SU-DHL-6 (cell line): ENCODE measurements around the gene PCDHGB2.
A peak's percentile ranks its signal among the peaks of the same experiment; 100 is the strongest.

Experiments
- H2AFZ ChIP-seq: fragments of 200-600 bp; sonication (generic); 2 replicates; pipeline ENCODE4 v1.6.1; 2014; ENCODE audit warnings: low read depth, mild to moderate bottlenecking, moderate library complexity, mixed read lengths, antibody characterized with exemption, low read length; ENCODE audit not compliant: severe bottlenecking
- H3F3A ChIP-seq: fragments of 200-600 bp; shearing (Covaris generic); 2 replicates; pipeline ENCODE4 v1.6.0; 2016; ENCODE audit warnings: antibody characterized with exemption, mild to moderate bottlenecking; ENCODE audit not compliant: insufficient read depth
- H3K27ac ChIP-seq: fragments of 200-600 bp; sonication (generic); 2 replicates; pipeline ENCODE4 v1.5.1; 2016; ENCODE audit warnings: low read depth, mild to moderate bottlenecking, low read length, moderate library complexity, mixed read lengths
- H3K27me3 ChIP-seq: fragments of 200-600 bp; sonication (generic), shearing (Covaris generic); 2 replicates; pipeline ENCODE4 v1.6.0; 2014; ENCODE audit warnings: mild to moderate bottlenecking, low read length
- H3K36me3 ChIP-seq: fragments of 200-600 bp; sonication (generic); 2 replicates; pipeline ENCODE4 v1.6.1; 2014; ENCODE audit warnings: mild to moderate bottlenecking, low read length, mixed read lengths
- H3K4me2 ChIP-seq: fragments of 300-600, 200-600 bp; shearing (Covaris generic), sonication (generic); 2 replicates; pipeline ENCODE4 v1.6.0; 2014; ENCODE audit warnings: low read length, low read depth, mild to moderate bottlenecking; ENCODE audit not compliant: poor library complexity, severe bottlenecking
- H3K4me3 ChIP-seq: fragments of 200-600 bp; sonication (generic); 2 replicates; pipeline ENCODE4 v1.5.1; 2014; ENCODE audit warnings: antibody characterized with exemption, low read length, mild to moderate bottlenecking, mixed read lengths; ENCODE audit not compliant: insufficient read depth, poor library complexity, severe bottlenecking
- H3K79me2 ChIP-seq: fragments of 200-600 bp; sonication (generic); 2 replicates; pipeline ENCODE4 v1.6.1; 2014; ENCODE audit warnings: mild to moderate bottlenecking, low read length, moderate library complexity; ENCODE audit not compliant: insufficient read depth
- H3K9ac ChIP-seq: fragments of 200-600 bp; sonication (generic); 2 replicates; pipeline ENCODE4 v1.7.0; 2014; ENCODE audit warnings: mild to moderate bottlenecking, low read length
- H3K9me2 ChIP-seq: fragments of 200-600 bp; sonication (generic); replicated peaks from 2 replicates; pipeline ENCODE4 v1.6.1; 2014; ENCODE audit warnings: low read length; ENCODE audit not compliant: insufficient read depth
- H3K9me3 ChIP-seq: fragments of 200-600 bp; sonication (generic); 2 replicates; pipeline ENCODE4 v1.6.1; 2014; ENCODE audit warnings: low read length, mixed read lengths; ENCODE audit not compliant: insufficient read depth
- H4K20me1 ChIP-seq: fragments of 200-600 bp; sonication (generic); 2 replicates; pipeline ENCODE4 v1.6.1; 2014; ENCODE audit warnings: low read depth, mild to moderate bottlenecking, antibody characterized with exemption, low read length, moderate library complexity, mixed read lengths
- EZH2phosphoT487 ChIP-seq: fragments of 200-600 bp; sonication (generic), shearing (Covaris generic); conservative IDR thresholded peaks from 2 replicates; pipeline ENCODE4 v1.6.1; 2018; ENCODE audit warnings: mild to moderate bottlenecking, antibody characterized with exemption, low read length, moderate library complexity, mixed read lengths
- TF ChIP-seq, protein P1 (sequence below): fragments of 200-600 bp; sonication (generic); IDR thresholded peaks from one replicate; pipeline ENCODE4 v1.5.1; 2017; ENCODE audit warnings: antibody characterized with exemption, mild to moderate bottlenecking, low read length, moderate library complexity; ENCODE audit not compliant: insufficient read depth, poor library complexity, severe bottlenecking

PCDHGB2 gene

GRCh38 chr5:141351591-141351990, 8.2 kb upstream of the PCDHGB2 start:
- H3K79me2 ChIP-seq, result no peaks in the 10 kb centered on the region
- H3F3A ChIP-seq, result 0 out of 2 replicates have a peak, but pooled peaks cover 5% of the 10 kb centered on the region
- no peak overlapping the region for H3K27ac ChIP-seq
- H3K9me2 ChIP-seq, result no peaks in the 10 kb centered on the region
- H3K4me2 ChIP-seq, result no peak overlapping the region
- H4K20me1 ChIP-seq, result no peaks in the 10 kb centered on the region
- no peak overlapping the region for H2AFZ ChIP-seq
- H3K9me3 ChIP-seq, result no peaks in the 10 kb centered on the region
- TF ChIP-seq EZH2phosphoT487, result no peak
- TF ChIP-seq, protein P1, sequence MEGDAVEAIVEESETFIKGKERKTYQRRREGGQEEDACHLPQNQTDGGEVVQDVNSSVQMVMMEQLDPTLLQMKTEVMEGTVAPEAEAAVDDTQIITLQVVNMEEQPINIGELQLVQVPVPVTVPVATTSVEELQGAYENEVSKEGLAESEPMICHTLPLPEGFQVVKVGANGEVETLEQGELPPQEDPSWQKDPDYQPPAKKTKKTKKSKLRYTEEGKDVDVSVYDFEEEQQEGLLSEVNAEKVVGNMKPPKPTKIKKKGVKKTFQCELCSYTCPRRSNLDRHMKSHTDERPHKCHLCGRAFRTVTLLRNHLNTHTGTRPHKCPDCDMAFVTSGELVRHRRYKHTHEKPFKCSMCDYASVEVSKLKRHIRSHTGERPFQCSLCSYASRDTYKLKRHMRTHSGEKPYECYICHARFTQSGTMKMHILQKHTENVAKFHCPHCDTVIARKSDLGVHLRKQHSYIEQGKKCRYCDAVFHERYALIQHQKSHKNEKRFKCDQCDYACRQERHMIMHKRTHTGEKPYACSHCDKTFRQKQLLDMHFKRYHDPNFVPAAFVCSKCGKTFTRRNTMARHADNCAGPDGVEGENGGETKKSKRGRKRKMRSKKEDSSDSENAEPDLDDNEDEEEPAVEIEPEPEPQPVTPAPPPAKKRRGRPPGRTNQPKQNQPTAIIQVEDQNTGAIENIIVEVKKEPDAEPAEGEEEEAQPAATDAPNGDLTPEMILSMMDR, result no peak
- no peaks in the 10 kb centered on the region for H3K27me3 ChIP-seq
- no peak overlapping the region for H3K9ac ChIP-seq
- no peak overlapping the region for H3K4me3 ChIP-seq
- H3K36me3 ChIP-seq, result no peaks in the 10 kb centered on the region

- no peaks in the 10 kb centered on the region for H3K79me2 ChIP-seq
- no peaks in the 10 kb centered on the region for H3K9me2 ChIP-seq
- peak within 1 kb of the TSS; percentile 11; the same call in 1 of the 2 replicates for H3K9ac ChIP-seq
- H3F3A ChIP-seq, result 0 out of 2 replicates have a peak, but pooled peaks cover 5% of the 10 kb centered on the region
- no peak within 1 kb of the TSS for H3K4me3 ChIP-seq
- no peaks in the 10 kb centered on the region for H3K36me3 ChIP-seq
- H3K4me2 ChIP-seq, result peak within 1 kb of the TSS; percentile 32
- no peaks in the 10 kb centered on the region for H3K27me3 ChIP-seq
- H4K20me1 ChIP-seq, result no peaks in the 10 kb centered on the region
- H3K27ac ChIP-seq, result no peak within 1 kb of the TSS
- no peaks in the 10 kb centered on the region for H3K9me3 ChIP-seq
- no peak within 1 kb of the TSS for H2AFZ ChIP-seq
- TF ChIP-seq, protein P1, result peak; percentile 56
- no peak for TF ChIP-seq EZH2phosphoT487
These were observed 4.8 kb upstream of the PCDHGB2 start, which contains the start of gene PCDHGA4 for GRCh38 chr5:141354900-141355469. PCDHGA4 (plus strand) TSS chr5:141355021; CDS start chr5:141355108, 87 bp downstream.

GRCh38 chr5:141355641-141356040, 4.2 kb upstream of the PCDHGB2 start:
- Histone ChIP-seq H3K9me2 (no peaks in the 10 kb centered on the region), H3K27ac (no peak overlapping the region), H3K36me3 (no peaks in the 10 kb centered on the region; the same call in 1 of the 2 replicates), H4K20me1 (no peaks in the 10 kb centered on the region), H3F3A (0 out of 2 replicates have a peak, but pooled peaks cover 5% of the 10 kb centered on the region), H3K4me2 (no peak overlapping the region), H3K79me2 (no peaks in the 10 kb centered on the region), H3K27me3 (no peaks in the 10 kb centered on the region), H3K9me3 (peaks cover 2% of the 10 kb centered on the region; the same call in 1 of the 2 replicates), H3K4me3 (no peak overlapping the region), H2AFZ (no peak overlapping the region), H3K9ac (no peak overlapping the region)
- no peak for TF ChIP-seq EZH2phosphoT487
- TF ChIP-seq, protein P1, result no peak
